GM12878 (cell line): ENCODE results near the gene MAP4K5. TPM values are rescaled to one million over a fixed set of nuclear protein-coding genes. Genes with fewer than 3 reads are reported as not detected.

Experiments used
- ATAC-seq: fragments of 200-7000 bp; cut with Tn5 transposase; 3 replicates; pipeline ENCODE4 v1.9.1; 2020; ENCODE audit warnings: mild to moderate bottlenecking, moderate library complexity
- BruUV-seq: library from RNA; stranded (reverse); fragments of 400-500 nt; replicated peaks from 2 replicates; lab custom pipeline; 2021; lab: Mats Ljungman, UMichigan
- CTCF ChIA-PET: fragments of 300-600 bp; sonication (Branson Sonifier 250); formaldehyde crosslinking; extraction: SDS; loops from one replicate; lab custom pipeline; 2021; ENCODE audit warnings: inconsistent platforms; lab: Yijun Ruan, JAX
- POLR2A ChIA-PET: fragments of 350-600 bp; formaldehyde crosslinking; extraction: SDS; loops from one replicate; lab custom pipeline; 2021; ENCODE audit warnings: inconsistent platforms; lab: Charles Lee
- RAD21 ChIA-PET: fragments of 300-600 bp; sonication (Branson Sonifier 250); formaldehyde crosslinking; loops from one replicate; lab custom pipeline; 2023; ENCODE audit warnings: antibody characterized with exemption; ENCODE audit not compliant: unreplicated experiment; lab: Charles Lee
- SMC1A ChIA-PET: fragments of 300-600 bp; sonication (Branson Sonifier 250); formaldehyde crosslinking; loops from one replicate; lab custom pipeline; 2023; ENCODE audit not compliant: unreplicated experiment, uncharacterized antibody; lab: Charles Lee
- DNase-seq: peaks from one replicate; pipeline ENCODE4 v3.0.0-alpha.2; 2011; ENCODE audit warnings: low read depth, low spot score
- FAIRE-seq: peaks from 3 replicates; lab custom pipeline; 2011; peaks lifted over from hg19 to GRCh38; lab: Jason Lieb, UNC
- H2AFZ ChIP-seq: 2 replicates; pipeline ENCODE4 v1.6.0; 2011; ENCODE audit warnings: low read depth, low read length, control low read depth; ENCODE audit not compliant: control insufficient read depth
- H3K27ac ChIP-seq: 2 replicates; pipeline ENCODE4 v1.5.1; 2011; ENCODE audit warnings: control low read depth; ENCODE audit not compliant: control insufficient read depth, insufficient read depth
- H3K27me3 ChIP-seq, 2 experiments: replicated peaks in 1 of 2; 2 replicates each; pipeline versions ENCODE4 v1.6.0 to v1.6.1; 2011; ENCODE audit warnings: low read length in 1 of 2; ENCODE audit not compliant: control insufficient read depth in 2 of 2, insufficient read depth in 2 of 2
- H3K36me3 ChIP-seq, 2 experiments: 2 replicates each; pipeline ENCODE4 v1.5.1; 2011; ENCODE audit warnings: low read length in 1 of 2; ENCODE audit not compliant: control insufficient read depth in 2 of 2, insufficient read depth in 2 of 2
- H3K4me1 ChIP-seq: 2 replicates; pipeline ENCODE4 v1.6.1; 2011; ENCODE audit warnings: mild to moderate bottlenecking, low read length, moderate library complexity, mixed read lengths; ENCODE audit not compliant: control insufficient read depth, insufficient read depth
- H3K4me2 ChIP-seq: 2 replicates; pipeline ENCODE4 v1.6.0; 2011; ENCODE audit warnings: control low read depth; ENCODE audit not compliant: control insufficient read depth, insufficient read depth
- H3K4me3 ChIP-seq: fragments of 200-600 bp; sonication (generic); 2 replicates; pipeline ENCODE4 v1.5.1; 2016
- H3K79me2 ChIP-seq: 2 replicates; pipeline ENCODE4 v1.6.0; 2011; ENCODE audit warnings: low read length; ENCODE audit not compliant: control insufficient read depth, insufficient read depth
- H3K9ac ChIP-seq: 2 replicates; pipeline ENCODE4 v1.8.0; 2011; ENCODE audit warnings: low read length, control low read depth, mixed read lengths; ENCODE audit not compliant: control insufficient read depth, insufficient read depth
- H3K9me3 ChIP-seq: replicated peaks from 3 replicates; pipeline ENCODE4 v1.5.1; 2011; ENCODE audit warnings: mild to moderate bottlenecking, low read length; ENCODE audit not compliant: control insufficient read depth, insufficient read depth
- H4K20me1 ChIP-seq: 2 replicates; pipeline ENCODE4 v1.6.0; 2011; ENCODE audit not compliant: control insufficient read depth, insufficient read depth
- CBX3 ChIP-seq: fragments of 200-600 bp; sonication (generic); IDR thresholded peaks from 2 replicates; pipeline ENCODE4 v1.6.1; 2016; ENCODE audit warnings: low read depth, borderline replicate concordance
- CHD2 ChIP-seq: IDR thresholded peaks from 2 replicates; pipeline ENCODE4 v1.6.1; 2011; ENCODE audit warnings: low read depth, low read length, improper control_type of control experiment, borderline replicate concordance
- HCFC1 ChIP-seq: fragments of 150-350 bp; IDR thresholded peaks from 2 replicates; pipeline ENCODE4 v1.6.1; 2014; ENCODE audit warnings: low read length
- HDAC6 ChIP-seq: fragments of 200-600 bp; sonication (generic); IDR thresholded peaks from one replicate; pipeline ENCODE4 v1.8.0; 2017; ENCODE audit warnings: antibody characterized with exemption; ENCODE audit not compliant: unreplicated experiment
- HDGF ChIP-seq: fragments of 450-650 bp; IDR thresholded peaks from 2 replicates; pipeline ENCODE4 v1.6.1; 2016; ENCODE audit warnings: antibody characterized with exemption
- RUNX3 ChIP-seq: IDR thresholded peaks from 2 replicates; pipeline ENCODE4 v1.6.1; 2012; ENCODE audit warnings: low read length, inconsistent platforms
- SMAD5 ChIP-seq: IDR thresholded peaks from 2 replicates; pipeline ENCODE4 v1.6.1; 2016; ENCODE audit warnings: antibody characterized with exemption, low read depth
- SREBF1 ChIP-seq: IDR thresholded peaks from 2 replicates; pipeline ENCODE4 v1.6.1; 2012; ENCODE audit warnings: mild to moderate bottlenecking, low read length
- SUPT20H ChIP-seq: IDR thresholded peaks from 2 replicates; pipeline ENCODE4 v1.6.1; 2011; ENCODE audit warnings: low read depth, mild to moderate bottlenecking, low read length, moderate library complexity, borderline replicate concordance; ENCODE audit not compliant: control insufficient read depth
- TBL1XR1 ChIP-seq: IDR thresholded peaks from 2 replicates; pipeline ENCODE4 v1.6.1; 2012; ENCODE audit warnings: low read depth, low read length, improper control_type of control experiment
- WGBS: methylation state at CpG from one replicate; pipeline ENCODE4 v1.1.6; 2016; ENCODE audit warnings: low lambda C conversion rate; ENCODE audit not compliant: insufficient replicate concordance, insufficient coverage; ENCODE audit errors: missing lambda C conversion rate; 5-methylcytosine and 5-hydroxymethylcytosine counted together
- in situ Hi-C: fragments of 300-500 bp; cut with MboI; formaldehyde crosslinking; loops from 9 replicates; pipeline ENCODE4 v1.14.3; 2018; ENCODE audit warnings: mixed read lengths
- intact Hi-C: fragments of 100-400 bp; cut with micrococcal nuclease; formaldehyde crosslinking; loops from one replicate; pipeline ENCODE4 v1.14.2; 2022; ENCODE audit not compliant: unreplicated experiment
- polyA plus RNA-seq, 11 experiments: library from polyadenylated mRNA; depleted of rRNA in 4 of 11; unstranded in 6 of 11; stranded (reverse) in 5 of 11; fragments of >200 nt; fragmentation: Nextera tagmentation in 4 of 11; fragmentation: Illumina TruSeq in 1 of 11; extraction: Ambion mirVana in 4 of 11; extraction: Trizol in 1 of 11; gene quantifications; 1 replicate in 1 of 11; 2 replicates in 10 of 11; pipeline versions ENCODE4 v1.2.1 to v1.2.3, GENCODE V29; 2011 to 2016; ENCODE audit warnings: inconsistent platforms in 2 of 11, missing spikeins in 2 of 11, low read depth in 1 of 11
- total RNA-seq, 4 experiments: library from RNA; depleted of rRNA in 3 of 4; stranded (reverse); fragments of >200 nt in 3 of 4; fragmentation: Illumina TruSeq in 1 of 4; extraction: Trizol in 1 of 4; gene quantifications; 2 replicates each; pipeline versions ENCODE4 v1.2.1 to v1.2.3, GENCODE V29; 2013 to 2021
- TF ChIP-seq, protein P1 (sequence below): IDR thresholded peaks from 2 replicates; pipeline ENCODE4 v1.6.1; 2012; ENCODE audit warnings: low read depth, low read length, improper control_type of control experiment
- TF ChIP-seq, protein P2 (sequence below): IDR thresholded peaks from 2 replicates; pipeline ENCODE4 v1.6.1; 2012; ENCODE audit warnings: low read depth, low read length, improper control_type of control experiment
- TF ChIP-seq, protein P3 (sequence below): IDR thresholded peaks from 2 replicates; pipeline ENCODE4 v1.6.1; 2011; ENCODE audit warnings: borderline replicate concordance, low read depth, mild to moderate bottlenecking, moderate library complexity, mixed read lengths, low read length; ENCODE audit not compliant: insufficient read depth; ENCODE audit errors: extremely low read length
- TF ChIP-seq, protein P4 (sequence below): IDR thresholded peaks from 2 replicates; pipeline ENCODE4 v1.6.1; 2012; ENCODE audit warnings: mild to moderate bottlenecking, low read depth, low read length
- TF ChIP-seq, protein P5 (sequence below): fragments of 450-650 bp; IDR thresholded peaks from 2 replicates; pipeline ENCODE4 v1.6.1; 2017; ENCODE audit warnings: mild to moderate bottlenecking, low read depth, inconsistent platforms; ENCODE audit not compliant: poor library complexity, severe bottlenecking

The MAP4K5 gene
- total and polyA plus RNA-seq, 10 of the 15 experiments (the other 5 are each of a cell fraction or from before 2014, with no cell fraction given) = 9.1 to 41.3 (median 30.1) TPM

DNA sequence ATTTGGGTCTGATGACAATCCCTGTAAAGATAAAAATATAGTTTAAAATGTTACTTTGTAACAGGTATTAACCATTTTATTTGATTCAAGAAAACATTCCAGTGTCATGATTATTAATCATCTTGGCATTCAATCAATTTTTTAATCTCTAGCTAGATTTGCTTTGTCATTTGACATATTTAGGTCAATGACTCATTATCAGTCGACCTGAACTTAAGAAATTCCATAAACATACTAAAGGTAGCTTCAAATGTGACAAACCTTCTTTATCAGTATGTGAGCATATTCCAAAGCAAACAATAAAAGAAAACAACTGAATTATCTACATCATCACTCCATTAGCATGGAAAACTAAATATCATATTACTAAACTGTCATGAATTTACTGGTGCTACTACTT lies 84.9 kb downstream of the MAP4K5 start:
- H3K27me3 ChIP-seq = no peaks in the 10 kb centered on the region
- H3K4me3 ChIP-seq = no peak overlapping the region
- no peaks in the 10 kb centered on the region for H4K20me1 ChIP-seq
- H3K9ac ChIP-seq = no peak overlapping the region
- no peak overlapping the region for H3K4me2 ChIP-seq
- WGBS = 100% methylated on average over 1 of the region's 1 CpG
- ChIA-PET POLR2A (no interaction called here), RAD21 (no interaction called here), CTCF (interaction anchor here (1.3 kb wide), 1 partner anchor 81 kb away, joined by 5 read pairs; no protein-coding TSS in a partner anchor), SMC1A (interaction anchor here (0.6 to 1.4 kb wide), 3 partner anchors 11 to 116 kb away, joined by 3 to 5 read pairs (median 3); no protein-coding TSS in a partner anchor)
- in situ Hi-C loops = no loop called here
- DNase-seq (no peak), ATAC-seq (no peak), FAIRE-seq (no peak)
- no TSS peak for BruUV-seq
- H3K36me3 ChIP-seq = peaks cover 0 to 4% of the 10 kb centered on the region in 2 experiments; a peak in 2 of 4 replicates
- H3K9me3 ChIP-seq = no peaks in the 10 kb centered on the region; the same call in 1 of the 3 replicates
- no peaks in the 10 kb centered on the region for H3K79me2 ChIP-seq
- intact Hi-C loops = no loop called here
- no peaks in the 10 kb centered on the region for H3K4me1 ChIP-seq
- H3K27ac ChIP-seq = no peak overlapping the region
- H2AFZ ChIP-seq = no peak overlapping the region
- TF ChIP-seq, protein P1, sequence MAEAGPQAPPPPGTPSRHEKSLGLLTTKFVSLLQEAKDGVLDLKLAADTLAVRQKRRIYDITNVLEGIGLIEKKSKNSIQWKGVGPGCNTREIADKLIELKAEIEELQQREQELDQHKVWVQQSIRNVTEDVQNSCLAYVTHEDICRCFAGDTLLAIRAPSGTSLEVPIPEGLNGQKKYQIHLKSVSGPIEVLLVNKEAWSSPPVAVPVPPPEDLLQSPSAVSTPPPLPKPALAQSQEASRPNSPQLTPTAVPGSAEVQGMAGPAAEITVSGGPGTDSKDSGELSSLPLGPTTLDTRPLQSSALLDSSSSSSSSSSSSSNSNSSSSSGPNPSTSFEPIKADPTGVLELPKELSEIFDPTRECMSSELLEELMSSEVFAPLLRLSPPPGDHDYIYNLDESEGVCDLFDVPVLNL = no peak
- TF ChIP-seq, protein P2, sequence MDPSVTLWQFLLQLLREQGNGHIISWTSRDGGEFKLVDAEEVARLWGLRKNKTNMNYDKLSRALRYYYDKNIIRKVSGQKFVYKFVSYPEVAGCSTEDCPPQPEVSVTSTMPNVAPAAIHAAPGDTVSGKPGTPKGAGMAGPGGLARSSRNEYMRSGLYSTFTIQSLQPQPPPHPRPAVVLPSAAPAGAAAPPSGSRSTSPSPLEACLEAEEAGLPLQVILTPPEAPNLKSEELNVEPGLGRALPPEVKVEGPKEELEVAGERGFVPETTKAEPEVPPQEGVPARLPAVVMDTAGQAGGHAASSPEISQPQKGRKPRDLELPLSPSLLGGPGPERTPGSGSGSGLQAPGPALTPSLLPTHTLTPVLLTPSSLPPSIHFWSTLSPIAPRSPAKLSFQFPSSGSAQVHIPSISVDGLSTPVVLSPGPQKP = no peak
- TF ChIP-seq CHD2 (no peak), CBX3 (no peak), SMAD5 (no peak), HDGF (no peak), TBL1XR1 (no peak), RUNX3 (no peak), SUPT20H (no peak), HCFC1 (no peak), SREBF1 (no peak), HDAC6 (no peak)
- TF ChIP-seq, protein P3, sequence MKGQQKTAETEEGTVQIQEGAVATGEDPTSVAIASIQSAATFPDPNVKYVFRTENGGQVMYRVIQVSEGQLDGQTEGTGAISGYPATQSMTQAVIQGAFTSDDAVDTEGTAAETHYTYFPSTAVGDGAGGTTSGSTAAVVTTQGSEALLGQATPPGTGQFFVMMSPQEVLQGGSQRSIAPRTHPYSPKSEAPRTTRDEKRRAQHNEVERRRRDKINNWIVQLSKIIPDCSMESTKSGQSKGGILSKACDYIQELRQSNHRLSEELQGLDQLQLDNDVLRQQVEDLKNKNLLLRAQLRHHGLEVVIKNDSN = no peak
- TF ChIP-seq, protein P4, sequence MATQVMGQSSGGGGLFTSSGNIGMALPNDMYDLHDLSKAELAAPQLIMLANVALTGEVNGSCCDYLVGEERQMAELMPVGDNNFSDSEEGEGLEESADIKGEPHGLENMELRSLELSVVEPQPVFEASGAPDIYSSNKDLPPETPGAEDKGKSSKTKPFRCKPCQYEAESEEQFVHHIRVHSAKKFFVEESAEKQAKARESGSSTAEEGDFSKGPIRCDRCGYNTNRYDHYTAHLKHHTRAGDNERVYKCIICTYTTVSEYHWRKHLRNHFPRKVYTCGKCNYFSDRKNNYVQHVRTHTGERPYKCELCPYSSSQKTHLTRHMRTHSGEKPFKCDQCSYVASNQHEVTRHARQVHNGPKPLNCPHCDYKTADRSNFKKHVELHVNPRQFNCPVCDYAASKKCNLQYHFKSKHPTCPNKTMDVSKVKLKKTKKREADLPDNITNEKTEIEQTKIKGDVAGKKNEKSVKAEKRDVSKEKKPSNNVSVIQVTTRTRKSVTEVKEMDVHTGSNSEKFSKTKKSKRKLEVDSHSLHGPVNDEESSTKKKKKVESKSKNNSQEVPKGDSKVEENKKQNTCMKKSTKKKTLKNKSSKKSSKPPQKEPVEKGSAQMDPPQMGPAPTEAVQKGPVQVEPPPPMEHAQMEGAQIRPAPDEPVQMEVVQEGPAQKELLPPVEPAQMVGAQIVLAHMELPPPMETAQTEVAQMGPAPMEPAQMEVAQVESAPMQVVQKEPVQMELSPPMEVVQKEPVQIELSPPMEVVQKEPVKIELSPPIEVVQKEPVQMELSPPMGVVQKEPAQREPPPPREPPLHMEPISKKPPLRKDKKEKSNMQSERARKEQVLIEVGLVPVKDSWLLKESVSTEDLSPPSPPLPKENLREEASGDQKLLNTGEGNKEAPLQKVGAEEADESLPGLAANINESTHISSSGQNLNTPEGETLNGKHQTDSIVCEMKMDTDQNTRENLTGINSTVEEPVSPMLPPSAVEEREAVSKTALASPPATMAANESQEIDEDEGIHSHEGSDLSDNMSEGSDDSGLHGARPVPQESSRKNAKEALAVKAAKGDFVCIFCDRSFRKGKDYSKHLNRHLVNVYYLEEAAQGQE = no peak
- TF ChIP-seq, protein P5, sequence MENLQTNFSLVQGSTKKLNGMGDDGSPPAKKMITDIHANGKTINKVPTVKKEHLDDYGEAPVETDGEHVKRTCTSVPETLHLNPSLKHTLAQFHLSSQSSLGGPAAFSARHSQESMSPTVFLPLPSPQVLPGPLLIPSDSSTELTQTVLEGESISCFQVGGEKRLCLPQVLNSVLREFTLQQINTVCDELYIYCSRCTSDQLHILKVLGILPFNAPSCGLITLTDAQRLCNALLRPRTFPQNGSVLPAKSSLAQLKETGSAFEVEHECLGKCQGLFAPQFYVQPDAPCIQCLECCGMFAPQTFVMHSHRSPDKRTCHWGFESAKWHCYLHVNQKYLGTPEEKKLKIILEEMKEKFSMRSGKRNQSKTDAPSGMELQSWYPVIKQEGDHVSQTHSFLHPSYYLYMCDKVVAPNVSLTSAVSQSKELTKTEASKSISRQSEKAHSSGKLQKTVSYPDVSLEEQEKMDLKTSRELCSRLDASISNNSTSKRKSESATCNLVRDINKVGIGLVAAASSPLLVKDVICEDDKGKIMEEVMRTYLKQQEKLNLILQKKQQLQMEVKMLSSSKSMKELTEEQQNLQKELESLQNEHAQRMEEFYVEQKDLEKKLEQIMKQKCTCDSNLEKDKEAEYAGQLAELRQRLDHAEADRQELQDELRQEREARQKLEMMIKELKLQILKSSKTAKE = no peak
